ENCODE measurements around the gene ATG7.
"Not testable (repeated sequence)": the region's sequence is repeated elsewhere in the genome, so short reads cannot be mapped to it uniquely, and the experiment has no call there.

Gene ATG7

DNA sequence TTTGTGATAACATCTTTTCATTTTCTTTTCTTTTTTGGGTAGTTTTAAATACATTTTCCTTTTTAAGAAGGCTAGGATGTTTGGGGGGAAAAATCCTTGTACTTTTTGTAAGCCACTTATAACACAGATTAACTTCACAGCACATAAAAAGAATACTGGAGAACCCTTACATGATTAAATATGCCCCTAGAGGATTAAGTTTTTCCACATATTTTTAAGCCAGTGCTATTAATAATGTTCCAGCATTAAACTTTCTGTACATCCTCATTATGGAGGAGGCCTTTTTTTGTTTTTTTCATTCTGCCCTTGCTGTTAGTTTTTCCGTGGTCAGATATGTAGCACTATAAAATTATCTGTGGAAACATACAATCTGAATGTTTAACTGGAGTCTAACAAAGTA lies 147.9 kb downstream of the ATG7 start:
- DNase-seq (ENCODE audit: low read depth in 2 of 2, low spot score in 1 of 2), result no peak

- DNase-seq (ENCODE audit: low read depth in 2 of 2, low spot score in 1 of 2), result no peak
These were observed 150.1 kb downstream of the ATG7 start for GRCh38 chr3:11422291-11422690.

DNA sequence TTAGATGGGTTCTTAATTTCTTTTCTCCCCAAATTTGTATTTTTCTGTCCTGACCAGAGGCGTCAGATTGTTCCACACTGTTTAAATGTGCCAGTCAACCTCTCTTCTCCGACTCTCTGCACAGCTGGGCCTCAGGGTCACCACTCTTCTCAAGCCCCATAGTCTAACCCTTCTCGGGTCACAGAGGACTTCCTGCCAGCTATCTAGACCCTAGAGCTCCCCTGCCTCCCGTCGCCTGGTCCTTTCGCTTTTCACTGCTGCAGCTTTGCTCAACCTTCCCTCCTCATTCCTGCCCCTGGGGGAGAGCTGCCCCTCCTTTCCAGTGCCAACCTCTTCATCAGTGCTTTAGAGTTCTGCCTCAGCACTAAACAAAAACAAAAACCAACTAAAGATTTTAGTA lies 151.7 kb downstream of the ATG7 start:
- no peak for DNase-seq (ENCODE audit: low read depth in 2 of 2, low spot score in 1 of 2)

GRCh38 chr3:11424277-11424676 lies 152.1 kb downstream of the ATG7 start:
- DNase-seq (ENCODE audit: low read depth in 2 of 2, low spot score in 1 of 2), result no peak

DNA sequence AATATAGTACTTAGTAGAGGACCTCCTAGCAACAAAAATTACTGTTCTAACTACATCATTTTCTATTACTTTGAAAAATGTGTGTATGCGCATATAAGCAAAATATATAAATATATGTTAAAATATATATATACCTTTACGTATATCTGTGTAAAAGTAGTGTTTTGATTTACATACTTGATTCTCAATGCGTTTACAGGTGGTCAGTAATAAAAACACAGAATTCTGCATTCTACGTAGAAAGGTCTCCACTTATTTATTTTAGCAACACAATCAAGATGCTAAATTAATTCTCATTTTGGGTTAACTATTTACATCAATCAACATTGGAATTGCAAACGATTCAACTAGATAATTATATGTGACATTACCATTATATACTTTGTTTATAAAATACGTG lies 158.0 kb downstream of the ATG7 start:
- no peak for DNase-seq (ENCODE audit: low read depth in 2 of 2, low spot score in 1 of 2)

DNA sequence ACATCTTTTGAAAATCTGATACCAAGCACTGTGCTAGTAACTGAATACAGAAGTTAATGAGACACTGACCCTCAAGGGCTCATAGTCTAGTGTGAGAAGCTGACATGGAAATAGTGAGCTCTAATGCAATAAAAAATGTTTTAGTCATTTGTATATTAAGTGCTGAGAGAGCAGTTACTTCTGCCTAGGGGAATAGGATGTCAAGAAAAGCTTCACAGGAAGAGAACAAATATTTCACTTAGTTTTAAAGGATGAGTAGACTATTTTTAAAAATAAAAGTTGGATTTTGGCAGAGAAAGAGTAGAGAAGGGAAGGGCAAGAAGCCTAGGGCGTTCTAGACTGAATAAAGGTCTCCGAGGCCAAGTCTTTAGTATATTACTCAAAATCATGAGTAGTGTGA lies 158.4 kb downstream of the ATG7 start:
- no peak for DNase-seq (ENCODE audit: low read depth in 2 of 2, low spot score in 1 of 2)

DNA sequence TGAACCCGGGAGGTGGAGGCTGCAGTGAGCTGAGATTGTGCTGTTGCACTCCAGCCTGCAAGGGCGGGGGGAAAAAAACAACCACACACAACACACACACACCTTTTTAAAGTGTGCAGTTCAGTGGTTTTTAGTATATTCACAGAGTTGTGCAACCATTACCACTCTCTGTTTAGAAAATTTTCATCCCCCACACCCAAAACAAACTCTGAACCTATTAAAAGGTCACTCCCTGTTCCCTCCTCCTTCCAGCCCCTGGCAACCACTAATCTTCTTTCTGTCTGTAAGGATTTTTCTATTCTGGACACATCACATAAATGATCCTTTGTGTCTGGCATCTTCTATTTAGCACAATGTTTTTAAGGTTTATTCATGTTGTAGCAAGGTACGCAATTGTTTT lies 159.1 kb downstream of the ATG7 start:
- no peak for DNase-seq (ENCODE audit: low read depth in 2 of 2, low spot score in 1 of 2)

- DNase-seq (ENCODE audit: low read depth in 2 of 2, low spot score in 1 of 2), result no peak
These were observed 161.9 kb downstream of the ATG7 start for GRCh38 chr3:11434017-11434526.

- no peak for DNase-seq (ENCODE audit: low read depth in 2 of 2, low spot score in 1 of 2)
These were observed 162.4 kb downstream of the ATG7 start for GRCh38 chr3:11434563-11435096.

DNA sequence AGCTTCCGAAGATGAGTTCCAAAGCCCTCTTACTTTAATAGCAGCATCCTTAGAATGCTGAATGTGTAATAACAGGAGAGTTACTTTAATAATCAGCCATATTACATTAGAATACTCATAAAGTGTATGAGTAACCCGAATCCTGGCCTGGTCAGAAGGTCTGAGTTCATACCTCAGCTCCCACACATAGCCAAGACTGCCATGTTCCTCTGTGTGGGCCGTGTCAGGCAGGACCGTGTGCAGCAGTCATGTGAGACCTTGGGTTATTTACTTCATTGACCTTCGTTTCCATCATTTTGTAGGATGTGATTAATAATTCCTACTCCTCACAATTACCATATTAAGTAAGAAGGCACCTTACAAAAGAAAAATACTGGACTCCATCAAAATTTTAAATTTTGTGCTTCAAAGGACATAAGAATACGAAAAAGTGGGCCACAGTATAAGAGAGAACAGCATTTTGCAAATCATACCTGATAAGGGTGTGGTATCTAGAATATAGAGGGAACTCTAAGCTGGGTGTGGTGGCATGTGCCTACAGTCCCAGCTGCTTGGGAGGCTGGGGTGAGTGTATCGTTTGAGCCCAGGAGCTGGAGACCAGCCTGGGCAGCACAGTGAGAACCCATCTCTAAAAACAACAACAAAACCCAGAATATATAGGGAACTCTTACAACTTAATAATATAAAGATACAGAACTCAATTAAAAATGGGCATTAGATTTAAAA lies 163.4 kb downstream of the ATG7 start:
- DNase-seq (ENCODE audit: low read depth in 2 of 2, low spot score in 1 of 2), result no peak

- no peak for DNase-seq (ENCODE audit: low read depth in 2 of 2, low spot score in 1 of 2)
These were observed 164.6 kb downstream of the ATG7 start for GRCh38 chr3:11436775-11437174.

GRCh38 chr3:11437506-11437905 lies 165.3 kb downstream of the ATG7 start:
- DNase-seq (ENCODE audit: low read depth in 2 of 2, low spot score in 1 of 2), result no peak

DNA sequence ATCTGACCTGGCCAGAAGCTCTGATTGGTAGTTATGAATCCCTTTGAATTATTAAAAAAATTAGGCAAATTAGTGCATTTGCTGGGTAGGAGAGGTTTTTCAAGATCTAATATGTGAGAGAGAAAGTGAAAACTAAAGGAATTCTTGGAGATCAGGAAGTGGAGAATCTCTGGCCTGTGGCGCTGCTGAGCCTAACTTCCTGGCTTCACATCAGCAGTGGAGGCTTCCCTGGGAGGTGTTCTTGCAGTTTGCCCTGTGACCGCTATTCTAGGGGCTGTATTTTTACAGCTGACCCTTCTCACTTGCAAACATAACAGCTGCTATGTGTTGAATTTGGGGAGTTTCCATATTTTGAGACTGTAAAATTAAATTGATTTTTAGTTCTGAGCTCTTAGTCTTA lies 166.4 kb downstream of the ATG7 start:
- DNase-seq (ENCODE audit: low read depth in 2 of 2, low spot score in 1 of 2), result no peak

- not testable (repeated sequence) for DNase-seq (ENCODE audit: low read depth in 2 of 2, low spot score in 1 of 2)
These were observed 169.1 kb downstream of the ATG7 start for GRCh38 chr3:11441346-11441745.

- no peak for DNase-seq (ENCODE audit: low read depth in 2 of 2, low spot score in 1 of 2)
These were observed 172.2 kb downstream of the ATG7 start for GRCh38 chr3:11444404-11444803.

- DNase-seq (ENCODE audit: low read depth in 2 of 2, low spot score in 1 of 2), result not testable (repeated sequence)
These were observed 173.0 kb downstream of the ATG7 start for GRCh38 chr3:11445193-11445592.

GRCh38 chr3:11445883-11446282 lies 173.7 kb downstream of the ATG7 start:
- DNase-seq (ENCODE audit: low read depth in 2 of 2, low spot score in 1 of 2), result no peak

DNA sequence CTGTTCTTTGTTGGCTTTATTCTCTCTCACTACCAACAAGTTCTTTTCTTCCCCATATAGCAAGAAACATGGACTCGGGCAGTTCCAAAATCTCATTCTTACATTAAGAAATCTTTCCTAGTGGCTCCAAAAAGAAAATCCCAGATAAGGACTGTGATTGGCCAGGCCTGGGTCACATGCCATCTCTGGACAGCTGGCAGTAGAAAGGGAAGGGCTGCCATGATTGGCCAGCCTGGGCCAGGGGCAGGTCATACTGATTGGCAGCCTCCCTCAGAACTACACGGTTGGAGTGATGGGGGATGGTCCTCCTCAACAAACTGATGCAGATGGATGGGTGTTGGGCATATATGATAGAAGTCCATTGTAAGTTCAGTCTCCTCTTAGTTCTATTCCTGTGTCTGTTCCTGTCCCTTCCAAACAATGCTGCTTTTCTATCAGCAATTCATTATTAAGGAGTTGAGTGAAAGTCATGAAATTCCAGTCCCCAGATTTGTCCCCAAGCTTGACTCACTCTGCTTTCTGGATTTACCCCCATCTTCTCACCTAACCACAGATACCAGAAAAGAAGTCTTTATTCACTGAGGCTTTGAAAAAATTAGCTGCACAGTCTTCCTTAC lies 175.5 kb downstream of the ATG7 start:
- DNase-seq (ENCODE audit: low read depth in 2 of 2, low spot score in 1 of 2), result no peak

DNA sequence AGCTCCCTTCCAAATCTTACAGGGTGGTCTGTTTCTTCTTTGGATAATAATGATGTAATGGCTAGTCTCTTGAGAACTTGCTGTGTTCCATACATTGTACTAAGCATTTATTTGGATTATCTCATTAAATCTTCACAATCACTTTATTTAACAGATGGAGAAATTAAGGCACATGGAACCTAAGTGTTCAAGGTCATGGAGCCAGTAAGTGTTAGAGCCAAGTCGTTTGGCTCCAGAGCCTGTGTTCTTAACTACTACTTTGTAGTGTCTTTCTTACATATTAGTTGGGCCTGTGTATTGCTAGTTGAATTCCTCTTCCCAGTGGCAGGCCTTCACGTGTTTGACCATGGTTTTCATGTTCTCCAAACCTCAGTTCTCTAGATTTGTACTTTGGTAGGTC lies 177.8 kb downstream of the ATG7 start:
- DNase-seq (ENCODE audit: low read depth in 2 of 2, low spot score in 1 of 2), result no peak

GRCh38 chr3:11452312-11452711 lies 180.1 kb downstream of the ATG7 start:
- DNase-seq (ENCODE audit: low read depth in 2 of 2, low spot score in 1 of 2), result no peak

DNA sequence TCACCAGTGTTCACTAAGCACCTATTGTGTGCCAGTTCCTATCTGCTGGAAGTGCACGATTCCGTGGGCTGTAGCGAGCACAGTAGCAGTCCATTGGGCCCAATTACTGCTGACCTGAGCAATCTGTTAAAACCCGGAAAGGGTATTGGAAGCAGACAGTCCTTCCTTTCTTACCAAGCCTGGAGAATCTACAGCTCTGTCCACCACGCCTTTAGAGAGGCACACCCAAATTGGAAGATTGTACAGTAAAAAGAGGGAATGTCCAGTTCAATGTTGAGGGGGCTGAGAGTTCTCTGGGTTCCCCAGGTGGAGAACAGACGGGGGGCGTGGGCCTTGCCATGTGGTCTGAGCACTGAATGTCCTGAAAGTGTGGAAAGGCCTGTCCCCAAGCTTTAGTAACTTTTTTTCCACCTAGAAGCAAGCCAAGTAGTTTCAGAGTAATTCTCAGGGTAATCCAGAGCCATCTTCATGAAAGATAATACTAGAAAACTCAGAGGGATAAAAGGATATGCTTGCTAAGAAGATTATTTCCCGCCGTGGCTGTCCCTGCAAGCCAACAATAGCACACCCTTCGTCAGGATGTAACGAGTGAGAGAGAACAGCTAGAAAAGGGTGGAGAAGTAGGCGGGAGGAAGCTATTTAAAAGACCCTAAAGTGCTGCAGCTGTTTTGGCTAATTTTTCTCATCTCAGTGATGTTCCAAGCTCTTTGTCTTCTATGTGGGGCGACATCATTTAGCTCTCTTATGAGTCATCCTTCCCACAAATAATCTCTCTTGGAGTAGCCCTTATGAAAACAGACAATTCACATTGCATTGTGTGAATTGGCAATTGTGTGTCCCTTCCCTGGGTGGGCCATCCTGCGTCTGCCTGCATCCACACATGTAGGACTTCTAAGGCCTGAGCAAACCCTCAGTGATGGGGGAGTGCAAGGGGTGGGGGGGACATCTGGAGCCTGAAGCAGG lies 181.0 kb downstream of the ATG7 start:
- DNase-seq (ENCODE audit: low read depth in 2 of 2, low spot score in 1 of 2), result no peak

Data from stimulated activated CD8-positive, alpha-beta memory T cell treated with anti-CD3 and anti-CD28 coated beads, Interleukin-4, amount 100 ng/mL, for 1 hour (primary cell).